Keratinocyte (primary cell): ENCODE measurements around the gene NID2. TPM values are rescaled to one million over a fixed set of nuclear protein-coding genes. Genes with fewer than 3 reads are reported as not detected.

ENCODE experiments used
- DNase-seq: peaks from one replicate; pipeline ENCODE4 v3.0.0-alpha.2; 2011; ENCODE audit warnings: low read depth, missing footprints, low spot score
- FAIRE-seq: peaks from 2 replicates; lab custom pipeline; 2011; peaks lifted over from hg19 to GRCh38; lab: Jason Lieb, UNC
- H2AFZ ChIP-seq: 2 replicates; pipeline ENCODE4 v1.6.0; 2012; ENCODE audit warnings: low read length, control low read depth, inconsistent platforms; ENCODE audit not compliant: control insufficient read depth
- H3K27ac ChIP-seq: 2 replicates; pipeline ENCODE4 v1.5.1; 2011; ENCODE audit warnings: low read length; ENCODE audit not compliant: control insufficient read depth, insufficient read depth
- H3K27me3 ChIP-seq: 3 replicates; pipeline ENCODE4 v1.6.0; 2011; ENCODE audit warnings: low read length; ENCODE audit not compliant: control insufficient read depth, insufficient read depth; ENCODE audit errors: extremely low read depth
- H3K36me3 ChIP-seq, 2 experiments: 2 replicates in 1 of 2; 3 replicates in 1 of 2; pipeline ENCODE4 v1.5.1; 2011; ENCODE audit warnings: low read length in 2 of 2, mild to moderate bottlenecking in 1 of 2; ENCODE audit not compliant: control insufficient read depth in 2 of 2, insufficient read depth in 2 of 2; ENCODE audit errors: extremely low read depth in 1 of 2
- H3K4me1 ChIP-seq: 3 replicates; pipeline ENCODE4 v1.5.1; 2011; ENCODE audit warnings: low read length; ENCODE audit not compliant: control insufficient read depth, insufficient read depth; ENCODE audit errors: extremely low read depth
- H3K4me2 ChIP-seq: 3 replicates; pipeline ENCODE4 v1.6.0; 2011; ENCODE audit warnings: low read depth, low read length; ENCODE audit not compliant: control insufficient read depth, insufficient read depth; ENCODE audit errors: extremely low read depth
- H3K4me3 ChIP-seq, 3 experiments: fragments of 200-600 bp in 1 of 3; sonication (generic) in 1 of 3; 2 replicates in 2 of 3; 3 replicates in 1 of 3; pipeline ENCODE4 v1.5.1; 2011 to 2016; ENCODE audit warnings: low read length in 3 of 3, mild to moderate bottlenecking in 3 of 3, control low read depth in 2 of 3, inconsistent platforms in 1 of 3, low read depth in 1 of 3, mixed read lengths in 1 of 3, mixed run types in 1 of 3, moderate library complexity in 1 of 3; ENCODE audit not compliant: control insufficient read depth in 2 of 3, insufficient read depth in 2 of 3; ENCODE audit errors: extremely low read depth in 1 of 3
- H3K79me2 ChIP-seq: 2 replicates; pipeline ENCODE4 v1.6.0; 2012; ENCODE audit warnings: low read length; ENCODE audit not compliant: control insufficient read depth, insufficient read depth
- H3K9ac ChIP-seq: 3 replicates; pipeline ENCODE4 v1.6.0; 2011; ENCODE audit warnings: low read length; ENCODE audit not compliant: control insufficient read depth, insufficient read depth; ENCODE audit errors: extremely low read depth
- H3K9me1 ChIP-seq: 3 replicates; pipeline ENCODE4 v1.6.0; 2011; ENCODE audit warnings: low read length; ENCODE audit not compliant: control insufficient read depth, insufficient read depth; ENCODE audit errors: extremely low read depth
- H3K9me3 ChIP-seq: 2 replicates; pipeline ENCODE4 v1.5.1; 2012; ENCODE audit warnings: low read depth, low read length; ENCODE audit not compliant: control insufficient read depth
- H4K20me1 ChIP-seq: 3 replicates; pipeline ENCODE4 v1.6.0; 2011; ENCODE audit warnings: low read length; ENCODE audit not compliant: control insufficient read depth, insufficient read depth; ENCODE audit errors: extremely low read depth
- EZH2 ChIP-seq: IDR thresholded peaks from one replicate; pipeline ENCODE4 v1.6.1; 2012; ENCODE audit warnings: inconsistent platforms, mild to moderate bottlenecking, low read length, moderate library complexity
- dilution Hi-C: fragments of 300-500 bp; cut with MboI; formaldehyde crosslinking; loops from one replicate; pipeline ENCODE4 v1.7.0; 2020; ENCODE audit warnings: low sequenced_read_pairs; ENCODE audit not compliant: extremely low pct_ligation_motif_present
- polyA plus RNA-seq, 5 experiments: library from polyadenylated mRNA; depleted of rRNA in 3 of 5; stranded (reverse) in 3 of 5; stranded (forward) in 1 of 5; unstranded in 1 of 5; fragments of >200 nt; gene quantifications; 1 replicate in 1 of 5; 2 replicates in 3 of 5; 3 replicates in 1 of 5; pipeline versions ENCODE4 v1.2.1 to v1.2.3, GENCODE V29; 2011 to 2012; ENCODE audit warnings: missing spikeins in 2 of 5, low read depth in 1 of 5, low replicate concordance in 1 of 5
- TF ChIP-seq, protein P1 (sequence below), 3 experiments: IDR thresholded peaks in 1 of 3; conservative IDR thresholded peaks in 1 of 3; optimal IDR thresholded peaks in 1 of 3; 2 replicates in 2 of 3; 3 replicates in 1 of 3; pipeline versions ENCODE3 to v1.5.1; 2011; ENCODE audit warnings: low read length in 3 of 3, mild to moderate bottlenecking in 3 of 3, moderate library complexity in 2 of 3, control low read depth in 1 of 3, inconsistent platforms in 1 of 3; ENCODE audit not compliant: insufficient read depth in 2 of 3; ENCODE audit errors: extremely low read depth in 1 of 3

Gene NID2
- polyA plus RNA-seq, 1 donor (not counting 4 experiments of a cell fraction or from before 2014, with no cell fraction given), result 1.7 TPM

DNA sequence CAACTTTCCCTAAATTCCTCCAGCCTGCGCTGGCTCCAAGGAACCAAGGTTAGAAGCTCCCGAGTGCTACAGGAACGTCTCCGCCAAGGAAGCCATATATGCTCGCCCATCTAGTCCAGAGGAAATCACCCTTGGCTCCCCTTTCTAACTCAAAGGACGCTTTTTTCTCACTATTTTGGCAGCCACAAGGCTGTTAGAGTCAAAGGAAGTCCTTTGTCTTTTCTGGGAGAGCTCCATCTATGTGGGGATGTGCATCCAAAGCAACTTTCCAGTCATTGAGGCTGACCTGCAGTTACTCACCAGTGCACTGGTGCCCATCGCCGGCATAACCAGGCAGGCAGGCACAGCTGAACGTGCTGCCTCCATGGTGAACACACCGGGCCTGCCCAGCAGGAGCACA lies 42.0 kb downstream of the NID2 start:
- no peaks in the 10 kb centered on the region for H3K27me3 ChIP-seq
- no peak for DNase-seq
- H4K20me1 ChIP-seq, result no peaks in the 10 kb centered on the region
- peaks cover 3% of the 10 kb centered on the region for H3K4me1 ChIP-seq
- no peak for FAIRE-seq
- no peaks in the 10 kb centered on the region for H3K36me3 ChIP-seq
- H3K27ac ChIP-seq, result no peak overlapping the region
- TF ChIP-seq, protein P1, sequence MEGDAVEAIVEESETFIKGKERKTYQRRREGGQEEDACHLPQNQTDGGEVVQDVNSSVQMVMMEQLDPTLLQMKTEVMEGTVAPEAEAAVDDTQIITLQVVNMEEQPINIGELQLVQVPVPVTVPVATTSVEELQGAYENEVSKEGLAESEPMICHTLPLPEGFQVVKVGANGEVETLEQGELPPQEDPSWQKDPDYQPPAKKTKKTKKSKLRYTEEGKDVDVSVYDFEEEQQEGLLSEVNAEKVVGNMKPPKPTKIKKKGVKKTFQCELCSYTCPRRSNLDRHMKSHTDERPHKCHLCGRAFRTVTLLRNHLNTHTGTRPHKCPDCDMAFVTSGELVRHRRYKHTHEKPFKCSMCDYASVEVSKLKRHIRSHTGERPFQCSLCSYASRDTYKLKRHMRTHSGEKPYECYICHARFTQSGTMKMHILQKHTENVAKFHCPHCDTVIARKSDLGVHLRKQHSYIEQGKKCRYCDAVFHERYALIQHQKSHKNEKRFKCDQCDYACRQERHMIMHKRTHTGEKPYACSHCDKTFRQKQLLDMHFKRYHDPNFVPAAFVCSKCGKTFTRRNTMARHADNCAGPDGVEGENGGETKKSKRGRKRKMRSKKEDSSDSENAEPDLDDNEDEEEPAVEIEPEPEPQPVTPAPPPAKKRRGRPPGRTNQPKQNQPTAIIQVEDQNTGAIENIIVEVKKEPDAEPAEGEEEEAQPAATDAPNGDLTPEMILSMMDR (optimal IDR thresholded peaks at IDR 0.05 in 1 of 3, IDR thresholded peaks at IDR 0.05 in 1 of 3, conservative IDR thresholded peaks at IDR 0.05 in 1 of 3; ENCODE audit: extremely low read depth in 1 of 3, insufficient read depth in 2 of 3, low read length in 3 of 3), result no peak
- no peak for TF ChIP-seq EZH2
- H3K9me3 ChIP-seq, result no peaks in the 10 kb centered on the region
- no peak overlapping the region for H3K9ac ChIP-seq
- H3K9me1 ChIP-seq, result no peaks in the 10 kb centered on the region
- no peak overlapping the region for H2AFZ ChIP-seq
- no peak overlapping the region for H3K4me2 ChIP-seq
- no peaks in the 10 kb centered on the region for H3K79me2 ChIP-seq
- dilution Hi-C loops, result no loop called here
- H3K4me3 ChIP-seq, result no peak overlapping the region

DNA sequence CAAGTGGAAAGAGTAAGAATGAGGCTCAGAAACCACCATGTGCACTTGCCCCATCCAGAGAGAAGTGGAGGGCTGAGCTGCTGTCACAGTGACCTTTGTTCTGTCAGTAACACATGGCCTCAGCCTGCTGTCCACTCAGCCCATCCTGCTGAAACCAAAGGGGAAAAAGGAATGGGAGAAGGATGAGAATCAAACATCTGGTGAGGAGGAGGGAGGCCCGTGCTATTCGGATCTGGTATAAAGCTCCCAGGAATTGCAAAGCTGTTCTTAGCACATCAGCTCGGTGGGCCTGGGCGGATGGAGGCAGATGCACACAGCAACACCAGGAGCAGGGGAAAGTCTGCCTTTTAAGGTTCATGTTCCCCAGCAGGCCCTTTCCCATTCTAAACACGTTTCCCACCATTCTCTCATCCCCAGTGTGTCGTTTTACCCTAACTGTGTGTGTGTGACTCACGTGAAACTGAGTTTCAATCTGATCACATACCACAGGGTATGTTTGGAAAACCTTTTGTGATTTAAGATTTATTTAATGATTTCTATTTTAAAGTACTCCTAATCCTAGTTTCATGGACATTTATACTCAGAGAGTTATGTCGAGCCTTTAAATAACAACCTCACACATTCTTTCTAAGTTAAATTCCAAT lies 42.7 kb downstream of the NID2 start:
- no peak overlapping the region for H3K4me3 ChIP-seq
- no peak for FAIRE-seq
- no peak for DNase-seq
- dilution Hi-C loops, result no loop called here
- no peaks in the 10 kb centered on the region for H4K20me1 ChIP-seq
- no peak overlapping the region for H3K4me2 ChIP-seq
- no peaks in the 10 kb centered on the region for H3K27me3 ChIP-seq
- no peak for TF ChIP-seq EZH2
- TF ChIP-seq, protein P1 (optimal IDR thresholded peaks at IDR 0.05 in 1 of 3, IDR thresholded peaks at IDR 0.05 in 1 of 3, conservative IDR thresholded peaks at IDR 0.05 in 1 of 3; ENCODE audit: extremely low read depth in 1 of 3, insufficient read depth in 2 of 3, low read length in 3 of 3), result no peak
- no peak overlapping the region for H3K9ac ChIP-seq
- no peaks in the 10 kb centered on the region for H3K36me3 ChIP-seq
- peaks cover 3% of the 10 kb centered on the region for H3K4me1 ChIP-seq
- no peak overlapping the region for H2AFZ ChIP-seq
- H3K27ac ChIP-seq, result no peak overlapping the region
- H3K9me3 ChIP-seq, result no peaks in the 10 kb centered on the region
- H3K9me1 ChIP-seq, result no peaks in the 10 kb centered on the region
- no peaks in the 10 kb centered on the region for H3K79me2 ChIP-seq
